IPS-20b (cell line): ENCODE measurements around the gene CSNK1G3.
"Not testable (repeated sequence)": the region's sequence is repeated elsewhere in the genome, so short reads cannot be mapped to it uniquely, and the experiment has no call there.

Experiments used
- H3K27ac ChIP-seq: one replicate; pipeline ENCODE4 v1.5.1; 2013; ENCODE audit warnings: low read length
- H3K27me3 ChIP-seq: 2 replicates; pipeline ENCODE4 v1.6.1; 2013; ENCODE audit warnings: mild to moderate bottlenecking, low read length, inconsistent platforms; ENCODE audit not compliant: insufficient read depth
- H3K36me3 ChIP-seq: 2 replicates; pipeline ENCODE4 v1.6.1; 2013; ENCODE audit warnings: low read depth, mild to moderate bottlenecking, inconsistent platforms, low read length, moderate library complexity; ENCODE audit not compliant: insufficient read depth
- H3K4me1 ChIP-seq: 2 replicates; pipeline ENCODE4 v1.6.1; 2013; ENCODE audit warnings: mild to moderate bottlenecking, control low read depth, inconsistent platforms, low read length, moderate library complexity; ENCODE audit not compliant: insufficient read depth
- H3K4me3 ChIP-seq: 2 replicates; pipeline ENCODE4 v1.5.1; 2013; ENCODE audit warnings: mild to moderate bottlenecking, low read length, inconsistent platforms
- H3K9ac ChIP-seq: 2 replicates; pipeline ENCODE4 v1.6.1; 2013; ENCODE audit warnings: low read depth, mild to moderate bottlenecking, inconsistent platforms, low read length, moderate library complexity
- H3K9me3 ChIP-seq: 2 replicates; pipeline ENCODE4 v1.6.1; 2013; ENCODE audit warnings: mild to moderate bottlenecking, low read depth, low read length, inconsistent platforms; ENCODE audit not compliant: insufficient read depth

The CSNK1G3 gene

GRCh38 chr5:123490974-123491373 lies 21.0 kb upstream of the CSNK1G3 start:
- H3K4me1 ChIP-seq = no peaks in the 10 kb centered on the region
- H3K27me3 ChIP-seq = no peaks in the 10 kb centered on the region
- no peak overlapping the region for H3K4me3 ChIP-seq
- H3K9ac ChIP-seq = no peak overlapping the region
- H3K36me3 ChIP-seq = no peaks in the 10 kb centered on the region
- H3K9me3 ChIP-seq = no peaks in the 10 kb centered on the region
- H3K27ac ChIP-seq = no peak overlapping the region

- not testable (repeated sequence) for H3K27ac ChIP-seq, H3K9ac ChIP-seq, H3K36me3 ChIP-seq, H3K27me3 ChIP-seq, H3K4me3 ChIP-seq, H3K9me3 ChIP-seq, H3K4me1 ChIP-seq
Observed at GRCh38 chr5:123495211-123495610, 16.8 kb upstream of the CSNK1G3 start.

GRCh38 chr5:123496892-123497291 lies 15.1 kb upstream of the CSNK1G3 start:
- H3K9me3 ChIP-seq = no peaks in the 10 kb centered on the region
- no peak overlapping the region for H3K27ac ChIP-seq
- no peaks in the 10 kb centered on the region for H3K27me3 ChIP-seq
- H3K4me3 ChIP-seq = no peak overlapping the region
- H3K4me1 ChIP-seq = peaks cover 9% of the 10 kb centered on the region; the same call in 1 of the 2 replicates
- no peak overlapping the region for H3K9ac ChIP-seq
- no peaks in the 10 kb centered on the region for H3K36me3 ChIP-seq

GRCh38 chr5:123500471-123500870 lies 11.5 kb upstream of the CSNK1G3 start:
- Histone ChIP-seq H3K9me3 (no peaks in the 10 kb centered on the region), H3K4me3 (no peak overlapping the region), H3K4me1 (peaks cover 9% of the 10 kb centered on the region; the same call in 1 of the 2 replicates), H3K9ac (no peak overlapping the region), H3K27ac (no peak overlapping the region), H3K27me3 (no peaks in the 10 kb centered on the region), H3K36me3 (no peaks in the 10 kb centered on the region)

- H3K4me3 ChIP-seq = no peak overlapping the region
- no peaks in the 10 kb centered on the region for H3K9me3 ChIP-seq
- no peak overlapping the region for H3K27ac ChIP-seq
- peaks cover 9% of the 10 kb centered on the region; the same call in 1 of the 2 replicates for H3K4me1 ChIP-seq
- no peaks in the 10 kb centered on the region for H3K36me3 ChIP-seq
- H3K27me3 ChIP-seq = no peaks in the 10 kb centered on the region
- H3K9ac ChIP-seq = no peak overlapping the region
Observed at GRCh38 chr5:123502120-123502519, 9.9 kb upstream of the CSNK1G3 start.

- Histone ChIP-seq H3K36me3 (no peaks in the 10 kb centered on the region), H3K9me3 (no peaks in the 10 kb centered on the region), H3K4me1 (peaks cover 9% of the 10 kb centered on the region; the same call in 1 of the 2 replicates), H3K27ac (no peak overlapping the region), H3K9ac (no peak overlapping the region), H3K27me3 (no peaks in the 10 kb centered on the region), H3K4me3 (no peak overlapping the region)
Observed at GRCh38 chr5:123503299-123503698, 8.7 kb upstream of the CSNK1G3 start.

- Histone ChIP-seq H3K4me1 (peaks cover 8% of the 10 kb centered on the region), H3K9me3 (no peaks in the 10 kb centered on the region), H3K9ac (no peak overlapping the region), H3K27me3 (no peaks in the 10 kb centered on the region), H3K4me3 (no peak overlapping the region), H3K27ac (no peak overlapping the region), H3K36me3 (no peaks in the 10 kb centered on the region)
Observed at GRCh38 chr5:123505633-123506032, 6.3 kb upstream of the CSNK1G3 start.

GRCh38 chr5:123508441-123508840 lies 3.5 kb upstream of the CSNK1G3 start:
- Histone ChIP-seq H3K36me3 (no peaks in the 10 kb centered on the region), H3K27me3 (no peaks in the 10 kb centered on the region), H3K9me3 (no peaks in the 10 kb centered on the region), H3K9ac (no peak overlapping the region), H3K4me3 (no peak overlapping the region), H3K27ac (no peak overlapping the region), H3K4me1 (peaks cover 10% of the 10 kb centered on the region)

GRCh38 chr5:123511290-123511647 lies 708 bp upstream of the CSNK1G3 start:
- Histone ChIP-seq H3K9ac (peak overlapping the region; percentile 87), H3K27me3 (no peaks in the 10 kb centered on the region), H3K27ac (peak overlapping the region; percentile 90), H3K4me1 (peaks cover 28% of the 10 kb centered on the region), H3K36me3 (no peaks in the 10 kb centered on the region), H3K9me3 (no peaks in the 10 kb centered on the region), H3K4me3 (peak overlapping the region; percentile 86)

GRCh38 chr5:123512611-123513461 lies 859 bp downstream of the CSNK1G3 start:
- peaks cover 33% of the 10 kb centered on the region for H3K4me1 ChIP-seq
- H3K36me3 ChIP-seq = no peaks in the 10 kb centered on the region
- H3K9ac ChIP-seq = peak overlapping the region; percentile 87
- H3K27me3 ChIP-seq = no peaks in the 10 kb centered on the region
- peak overlapping the region; percentile 7 for H3K27ac ChIP-seq
- no peaks in the 10 kb centered on the region for H3K9me3 ChIP-seq
- H3K4me3 ChIP-seq = peak overlapping the region; percentile 86

GRCh38 chr5:123514615-123515355 lies 2.8 kb downstream of the CSNK1G3 start:
- Histone ChIP-seq H3K36me3 (no peaks in the 10 kb centered on the region), H3K4me1 (peaks cover 33% of the 10 kb centered on the region), H3K27me3 (no peaks in the 10 kb centered on the region), H3K9me3 (no peaks in the 10 kb centered on the region), H3K4me3 (0 out of 2 replicates have a peak overlapping the region, but pooled peaks have one; percentile 19), H3K27ac (no peak overlapping the region), H3K9ac (no peak overlapping the region)

- Histone ChIP-seq H3K4me3 (no peak overlapping the region), H3K9me3 (no peaks in the 10 kb centered on the region), H3K36me3 (no peaks in the 10 kb centered on the region), H3K27me3 (no peaks in the 10 kb centered on the region), H3K4me1 (peaks cover 33% of the 10 kb centered on the region), H3K27ac (no peak overlapping the region), H3K9ac (no peak overlapping the region)
Observed at GRCh38 chr5:123515904-123516303, 3.9 kb downstream of the CSNK1G3 start.
